Islet precursor cell (in vitro differentiated cells): Measurements from ENCODE around the gene TEKT3.

ENCODE experiments used
- DNase-seq: peaks from one replicate; pipeline ENCODE4 v3.0.0-alpha.2; 2018

The TEKT3 gene

GRCh38 chr17:15289285-15290183 lies 51.9 kb downstream of the TEKT3 start:
- DNase-seq, result peak; percentile 54

- DNase-seq, result no peak
These were observed 52.5 kb downstream of the TEKT3 start for GRCh38 chr17:15288859-15289258.

GRCh38 chr17:15287538-15288267 lies 53.7 kb downstream of the TEKT3 start:
- peak; percentile 14 for DNase-seq

GRCh38 chr17:15285466-15285865 lies 55.9 kb downstream of the TEKT3 start:
- DNase-seq, result peak; percentile 46

GRCh38 chr17:15284537-15284936 lies 56.9 kb downstream of the TEKT3 start:
- peak; percentile 19 for DNase-seq

GRCh38 chr17:15284107-15284506 lies 57.3 kb downstream of the TEKT3 start:
- peak; percentile 14 for DNase-seq

- no peak for DNase-seq
These were observed 59.5 kb downstream of the TEKT3 start for GRCh38 chr17:15281909-15282308.

- DNase-seq, result peak; percentile 29
These were observed 62.4 kb downstream of the TEKT3 start for GRCh38 chr17:15278924-15279477.

GRCh38 chr17:15278380-15278779 lies 63.0 kb downstream of the TEKT3 start:
- DNase-seq, result peak; percentile 84

- peak; percentile 32 for DNase-seq
These were observed 67.4 kb downstream of the TEKT3 start for GRCh38 chr17:15274017-15274416.

GRCh38 chr17:15273141-15273793 lies 68.1 kb downstream of the TEKT3 start:
- peak; percentile 59 for DNase-seq

- DNase-seq, result peak; percentile 30
These were observed 69.7 kb downstream of the TEKT3 start for GRCh38 chr17:15271741-15272140.

GRCh38 chr17:15270628-15271381 lies 70.6 kb downstream of the TEKT3 start:
- DNase-seq, result peak; percentile 16

- DNase-seq, result no peak
These were observed 71.7 kb downstream of the TEKT3 start for GRCh38 chr17:15269780-15270089.

- DNase-seq, result peak; percentile 57
These were observed 72.2 kb downstream of the TEKT3 start for GRCh38 chr17:15269087-15269779.

- peak; percentile 50 for DNase-seq
These were observed 72.9 kb downstream of the TEKT3 start for GRCh38 chr17:15268461-15268860.

- DNase-seq, result peak; percentile 18
These were observed 73.4 kb downstream of the TEKT3 start for GRCh38 chr17:15267996-15268395.

GRCh38 chr17:15266325-15267125 lies 74.9 kb downstream of the TEKT3 start:
- DNase-seq, result peak; percentile 59

- DNase-seq, result no peak
These were observed 76.3 kb downstream of the TEKT3 start, which contains the start of gene PMP22 for GRCh38 chr17:15265131-15265530. Gene PMP22, minus strand, starts transcription at chr17:15265326. Its CDS starts 4,599 bp downstream, at chr17:15260727.

- no peak for DNase-seq
These were observed 76.9 kb downstream of the TEKT3 start for GRCh38 chr17:15264542-15264941.

GRCh38 chr17:15263680-15264079 lies 77.7 kb downstream of the TEKT3 start:
- no peak for DNase-seq
